HG03565 (cell line): Measurements from ENCODE around the gene C3AR1.

Experiments
- ATAC-seq: cut with Tn5 transposase; IDR thresholded peaks from one replicate; pipeline ENCODE4 v1.9.1; 2021; ENCODE audit warnings: mild to moderate bottlenecking, moderate library complexity; ENCODE audit not compliant: unreplicated experiment

C3AR1 gene

GRCh38 chr12:8058506-8058905, 7.7 kb downstream of the C3AR1 start:
- no peak for ATAC-seq

- ATAC-seq: no peak
These were observed 8.3 kb downstream of the C3AR1 start for GRCh38 chr12:8057839-8058238.

- no peak for ATAC-seq
These were observed 8.9 kb downstream of the C3AR1 start for GRCh38 chr12:8057306-8057705.

GRCh38 chr12:8054816-8055215, 11.3 kb downstream of the C3AR1 start:
- ATAC-seq: no peak

GRCh38 chr12:8052679-8053078, 13.5 kb downstream of the C3AR1 start:
- ATAC-seq: no peak

GRCh38 chr12:8050600-8051250, 15.4 kb downstream of the C3AR1 start:
- ATAC-seq: no peak

GRCh38 chr12:8048906-8049305, 17.3 kb downstream of the C3AR1 start:
- ATAC-seq: no peak

- ATAC-seq: no peak
These were observed 18.3 kb downstream of the C3AR1 start for GRCh38 chr12:8047842-8048241.

- no peak for ATAC-seq
These were observed 19.9 kb downstream of the C3AR1 start for GRCh38 chr12:8045952-8046944.

- ATAC-seq: no peak
These were observed 25.4 kb downstream of the C3AR1 start for GRCh38 chr12:8040791-8041190.

- no peak for ATAC-seq
These were observed 27.5 kb downstream of the C3AR1 start for GRCh38 chr12:8038659-8039114.

GRCh38 chr12:8037947-8038346, 28.2 kb downstream of the C3AR1 start:
- ATAC-seq: no peak

GRCh38 chr12:8037046-8037663, 29.0 kb downstream of the C3AR1 start:
- ATAC-seq: no peak

- ATAC-seq: no peak
These were observed 29.8 kb downstream of the C3AR1 start for GRCh38 chr12:8036346-8036745.

GRCh38 chr12:8035440-8036010, 30.6 kb downstream of the C3AR1 start:
- no peak for ATAC-seq

- no peak for ATAC-seq
These were observed 31.4 kb downstream of the C3AR1 start for GRCh38 chr12:8034802-8035201.

- no peak for ATAC-seq
These were observed 32.8 kb downstream of the C3AR1 start for GRCh38 chr12:8033153-8034044.

GRCh38 chr12:8032242-8033152, 33.7 kb downstream of the C3AR1 start, which contains the start of gene FOXJ2:
FOXJ2 (plus strand) TSS chr12:8032716; CDS start chr12:8039833, 7,117 bp downstream.
- ATAC-seq: no peak

- no peak for ATAC-seq
These were observed 34.3 kb downstream of the C3AR1 start for GRCh38 chr12:8031872-8032241.
